ENCODE results near the gene PHF2.

DNA sequence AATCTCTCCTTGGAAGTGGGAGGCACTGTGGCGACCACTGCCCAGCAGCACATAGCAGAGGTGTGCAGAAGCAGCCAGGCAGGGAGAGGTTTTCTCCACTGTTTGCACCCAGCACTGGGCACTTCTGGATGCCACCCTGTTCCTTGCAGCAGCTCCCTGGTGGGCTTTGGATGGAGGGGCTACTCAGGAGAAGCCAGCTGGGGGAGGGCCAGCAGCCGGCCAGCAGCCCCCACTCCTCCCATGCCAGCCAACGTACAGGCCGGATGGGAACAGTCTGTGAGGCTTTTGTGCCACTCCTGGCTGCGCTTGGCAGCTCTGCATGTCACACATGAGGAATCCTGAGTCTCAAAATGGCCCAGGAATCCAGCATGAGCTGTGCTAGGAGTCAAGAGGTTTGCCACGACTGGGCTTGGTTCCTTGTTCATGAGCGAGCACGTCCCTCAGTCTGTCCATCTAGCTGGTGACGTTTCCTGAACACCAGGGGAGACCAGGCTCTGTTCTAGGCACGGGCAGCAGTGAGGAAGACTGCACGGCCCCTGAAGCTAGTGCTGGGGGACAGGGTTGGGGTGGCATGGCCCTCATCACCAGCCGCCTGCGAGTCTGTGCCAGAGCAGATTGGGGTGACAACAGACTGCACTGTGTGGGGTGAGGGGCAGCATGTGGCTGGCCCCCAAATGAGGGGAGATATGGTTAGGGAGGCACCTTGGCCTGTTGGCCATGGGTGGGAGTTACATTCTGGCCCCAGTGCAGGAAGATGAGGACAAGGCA lies 10.1 kb downstream of the PHF2 start:
- TF ChIP-seq EZH2 (IDR thresholded peaks at IDR 0.05; ENCODE audit: insufficient read depth, poor library complexity, severe bottlenecking) (no peak), EZH2phosphoT487 (IDR thresholded peaks at IDR 0.05; ENCODE audit: insufficient read depth, low read depth) (no peak)
